Uterus (tissue), 4 donors: ENCODE results near the gene SNX2. TPM values are rescaled to one million over a fixed set of nuclear protein-coding genes. Genes with fewer than 3 reads are reported as not detected.

Experiments
- DNase-seq, 2 donors: peaks; one replicate each; pipeline ENCODE4 v3.0.0-alpha.2; 2019 to 2020
- H3K27ac ChIP-seq, 2 donors: fragments of 200-600 bp; sonication (generic); 1 replicate in 1 of 2; 2 replicates in 1 of 2; pipeline ENCODE4 v1.5.1; 2016 to 2018
- H3K27me3 ChIP-seq, 2 donors: fragments of 200-600 bp; sonication (generic); one replicate each; pipeline ENCODE4 v1.5.1; 2018 to 2019; ENCODE audit warnings: control low read depth in 1 of 2
- H3K36me3 ChIP-seq, 2 donors: fragments of 200-600 bp; sonication (generic); one replicate each; pipeline ENCODE4 v1.5.1; 2019; ENCODE audit warnings: control low read depth in 1 of 2
- H3K4me1 ChIP-seq, 2 donors: fragments of 200-600 bp; sonication (generic); one replicate each; pipeline ENCODE4 v1.5.1; 2018 to 2019; ENCODE audit warnings: control low read depth in 1 of 2
- H3K4me3 ChIP-seq, 2 donors: fragments of 200-600 bp; sonication (generic); 1 replicate in 1 of 2; 2 replicates in 1 of 2; pipeline ENCODE4 v1.5.1; 2018 to 2019; ENCODE audit warnings: mild to moderate bottlenecking in 1 of 2
- H3K9me3 ChIP-seq, 2 donors: fragments of 200-600 bp; sonication (generic); one replicate each; pipeline ENCODE4 v1.5.1; 2019; ENCODE audit warnings: control low read depth in 1 of 2
- POLR2A ChIP-seq, 2 donors: fragments of 450-650 bp; IDR thresholded peaks; one replicate each; pipeline ENCODE4 v1.6.1; 2016; ENCODE audit warnings: antibody characterized with exemption in 2 of 2, mild to moderate bottlenecking in 1 of 2, moderate library complexity in 1 of 2
- intact Hi-C: fragments of 100-400 bp; cut with DNase I; formaldehyde crosslinking; loops from one replicate; pipeline ENCODE4 v1.15.1; 2023; ENCODE audit warnings: low total_unique reads
- total RNA-seq, 4 donors: library from RNA; depleted of rRNA in 3 of 4; stranded (reverse); fragments of >200 nt in 3 of 4; gene quantifications; one replicate each; pipeline versions ENCODE4 v1.1.0 to v1.2.4, GENCODE V29; 2014 to 2023
- TF ChIP-seq, protein P1 (sequence below), 4 experiments: fragments of 200-600 bp in 2 of 4; fragments of 450-650 bp in 2 of 4; sonication (generic) in 2 of 4; IDR thresholded peaks; one replicate each; pipeline ENCODE4 v1.5.1; 2016 to 2019; ENCODE audit warnings: antibody characterized with exemption in 4 of 4, mild to moderate bottlenecking in 2 of 4, moderate library complexity in 1 of 4
- donor health status: DM: yes; HTN: yes; CAD: no.

SNX2 gene
- total RNA-seq, 4 donors from 2014 or later: 22.5 to 128 (median 99.6) TPM

DNA sequence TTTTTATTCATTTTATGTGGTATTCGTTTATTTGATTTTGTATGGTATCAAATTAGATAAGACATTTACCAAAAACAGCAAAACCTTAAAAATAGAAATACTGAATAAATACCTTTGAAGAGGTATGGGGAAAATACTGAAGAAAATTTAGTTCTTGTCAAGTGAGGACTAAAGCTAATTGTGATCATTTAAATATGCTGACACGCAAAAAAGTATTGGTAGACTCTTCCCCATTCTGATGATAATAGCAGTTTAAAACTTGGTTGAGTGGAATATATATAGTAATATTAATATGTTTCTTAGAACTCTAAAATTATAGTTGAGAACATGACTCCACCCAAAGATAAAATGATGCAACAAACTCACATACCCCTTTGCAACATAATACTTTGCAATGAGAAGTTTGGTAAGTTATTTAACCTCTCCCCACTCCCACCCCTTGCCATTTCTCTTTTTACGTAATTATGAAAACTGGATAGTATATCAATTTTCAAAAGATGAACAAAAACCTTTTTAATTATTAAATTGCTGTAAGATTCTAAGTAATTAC is 40.4 kb downstream of the SNX2 start:
- no peak overlapping the region for H3K27ac ChIP-seq
- intact Hi-C loops: no loop called here
- H3K36me3 ChIP-seq: no peaks in the 10 kb centered on the region
- DNase-seq: no peak
- H3K4me1 ChIP-seq: no peaks in the 10 kb centered on the region
- H3K9me3 ChIP-seq: no peaks in the 10 kb centered on the region
- H3K4me3 ChIP-seq: no peak overlapping the region
- TF ChIP-seq, protein P1, sequence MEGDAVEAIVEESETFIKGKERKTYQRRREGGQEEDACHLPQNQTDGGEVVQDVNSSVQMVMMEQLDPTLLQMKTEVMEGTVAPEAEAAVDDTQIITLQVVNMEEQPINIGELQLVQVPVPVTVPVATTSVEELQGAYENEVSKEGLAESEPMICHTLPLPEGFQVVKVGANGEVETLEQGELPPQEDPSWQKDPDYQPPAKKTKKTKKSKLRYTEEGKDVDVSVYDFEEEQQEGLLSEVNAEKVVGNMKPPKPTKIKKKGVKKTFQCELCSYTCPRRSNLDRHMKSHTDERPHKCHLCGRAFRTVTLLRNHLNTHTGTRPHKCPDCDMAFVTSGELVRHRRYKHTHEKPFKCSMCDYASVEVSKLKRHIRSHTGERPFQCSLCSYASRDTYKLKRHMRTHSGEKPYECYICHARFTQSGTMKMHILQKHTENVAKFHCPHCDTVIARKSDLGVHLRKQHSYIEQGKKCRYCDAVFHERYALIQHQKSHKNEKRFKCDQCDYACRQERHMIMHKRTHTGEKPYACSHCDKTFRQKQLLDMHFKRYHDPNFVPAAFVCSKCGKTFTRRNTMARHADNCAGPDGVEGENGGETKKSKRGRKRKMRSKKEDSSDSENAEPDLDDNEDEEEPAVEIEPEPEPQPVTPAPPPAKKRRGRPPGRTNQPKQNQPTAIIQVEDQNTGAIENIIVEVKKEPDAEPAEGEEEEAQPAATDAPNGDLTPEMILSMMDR (IDR thresholded peaks at IDR 0.05): no peak
- no peak for TF ChIP-seq POLR2A (IDR thresholded peaks at IDR 0.05)
- no peaks in the 10 kb centered on the region for H3K27me3 ChIP-seq

DNA sequence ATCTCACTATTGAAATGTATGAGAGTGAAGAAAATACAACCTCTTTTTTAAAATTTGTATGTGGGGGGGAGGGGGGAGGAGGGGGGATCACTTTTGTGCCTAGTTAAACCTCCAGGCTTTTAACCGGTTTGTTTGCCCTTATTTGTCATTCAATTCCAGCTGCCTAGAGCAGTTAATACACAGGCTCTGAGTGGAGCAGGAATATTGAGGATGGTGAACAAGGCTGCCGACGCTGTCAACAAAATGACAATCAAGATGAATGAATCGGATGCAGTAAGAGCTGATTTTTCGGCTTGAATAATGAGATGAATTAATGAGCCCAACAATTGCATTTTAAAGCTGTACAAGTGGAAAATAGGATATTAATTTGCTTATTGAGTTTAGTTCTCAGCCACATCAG is 41.9 kb downstream of the SNX2 start:
- no peaks in the 10 kb centered on the region for H3K4me1 ChIP-seq
- H3K36me3 ChIP-seq: no peaks in the 10 kb centered on the region
- TF ChIP-seq POLR2A (IDR thresholded peaks at IDR 0.05): no peak
- TF ChIP-seq, protein P1 (IDR thresholded peaks at IDR 0.05): no peak
- H3K4me3 ChIP-seq: no peak overlapping the region
- intact Hi-C loops: no loop called here
- no peak for DNase-seq
- H3K27me3 ChIP-seq: no peaks in the 10 kb centered on the region
- H3K9me3 ChIP-seq: no peaks in the 10 kb centered on the region
- H3K27ac ChIP-seq: no peak overlapping the region

DNA sequence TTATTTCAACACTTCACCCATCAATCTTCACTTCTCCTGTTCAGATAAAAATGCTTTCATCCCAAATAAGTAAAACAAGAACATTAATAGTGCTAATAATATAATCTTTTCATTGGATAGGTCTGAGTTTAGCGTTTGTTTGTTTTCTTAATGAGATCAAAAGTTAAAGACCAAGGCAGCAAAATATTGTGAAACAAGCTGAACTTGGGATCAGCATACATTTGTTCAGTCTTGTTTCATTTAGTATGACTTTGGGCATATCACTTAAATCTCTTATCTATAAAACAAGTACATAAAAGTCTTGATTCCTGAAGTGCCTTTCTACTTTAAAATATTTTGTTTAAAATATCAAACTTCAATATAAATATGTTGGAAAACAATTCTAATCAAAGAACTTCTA is 57.1 kb downstream of the SNX2 start:
- intact Hi-C loops: no loop called here
- no peaks in the 10 kb centered on the region for H3K9me3 ChIP-seq

DNA sequence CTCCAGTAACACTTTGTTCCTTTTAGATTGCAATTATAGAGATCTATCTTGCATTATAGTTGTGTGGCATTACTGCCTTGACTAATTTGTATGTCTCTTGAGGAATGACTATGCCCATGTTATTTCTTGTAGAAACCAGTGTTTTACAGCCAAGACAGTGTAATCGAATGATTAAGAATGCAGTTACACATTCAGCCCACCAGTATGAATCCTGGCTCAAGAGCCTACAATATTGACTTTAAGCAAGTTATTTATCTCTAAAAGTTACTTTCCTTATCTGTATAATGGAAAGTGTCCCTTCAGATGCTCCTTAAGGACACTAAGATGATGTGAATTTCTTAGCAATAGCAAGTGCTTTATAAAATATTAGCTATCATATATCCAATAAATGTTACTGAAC is 60.8 kb downstream of the SNX2 start:
- Histone ChIP-seq H3K27me3 (no peaks in the 10 kb centered on the region), H3K4me3 (no peak overlapping the region), H3K9me3 (no peaks in the 10 kb centered on the region), H3K36me3 (no peaks in the 10 kb centered on the region), H3K4me1 (no peaks in the 10 kb centered on the region), H3K27ac (no peak overlapping the region)
- no peak for DNase-seq
- intact Hi-C loops: no loop called here
- TF ChIP-seq POLR2A (IDR thresholded peaks at IDR 0.05): no peak
- TF ChIP-seq, protein P1 (IDR thresholded peaks at IDR 0.05): no peak

More for the DNA sequence above, 57.1 kb downstream of the SNX2 start:
- H3K36me3 ChIP-seq: no peaks in the 10 kb centered on the region
- no peak overlapping the region for H3K4me3 ChIP-seq
- H3K4me1 ChIP-seq: no peaks in the 10 kb centered on the region
- no peaks in the 10 kb centered on the region for H3K27me3 ChIP-seq
- no peak for DNase-seq
- H3K27ac ChIP-seq: no peak overlapping the region
- no peak for TF ChIP-seq POLR2A (IDR thresholded peaks at IDR 0.05)
- TF ChIP-seq, protein P1 (IDR thresholded peaks at IDR 0.05): no peak

DNA sequence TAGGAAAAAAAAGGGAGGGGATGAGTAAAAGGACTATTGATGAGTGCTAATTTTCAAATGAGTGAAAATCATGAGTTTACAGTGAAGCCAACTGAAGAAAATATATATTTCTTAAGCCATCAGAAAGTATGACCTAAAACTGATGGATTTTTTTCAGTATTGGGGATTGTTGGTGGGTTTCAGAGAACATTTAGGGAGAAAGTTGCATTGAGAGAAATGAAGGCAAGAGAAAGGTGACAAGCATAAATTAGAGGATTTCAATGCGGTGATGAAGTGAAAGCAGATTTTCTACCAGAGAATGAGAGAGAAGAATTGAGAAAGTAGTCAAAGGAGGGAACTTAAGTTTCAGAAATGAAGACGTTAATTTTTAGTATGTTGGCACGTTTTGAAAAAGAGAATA is 62.1 kb downstream of the SNX2 start:
- TF ChIP-seq POLR2A (IDR thresholded peaks at IDR 0.05): no peak
- TF ChIP-seq, protein P1 (IDR thresholded peaks at IDR 0.05): no peak
- Histone ChIP-seq H3K9me3 (no peaks in the 10 kb centered on the region), H3K36me3 (no peaks in the 10 kb centered on the region), H3K27ac (no peak overlapping the region), H3K4me3 (no peak overlapping the region), H3K4me1 (no peaks in the 10 kb centered on the region), H3K27me3 (no peaks in the 10 kb centered on the region)
- intact Hi-C loops: no loop called here
- DNase-seq: no peak
